OCI-LY7 (cell line): ENCODE measurements around the gene HOXB5. TPM values are rescaled to one million over a fixed set of nuclear protein-coding genes. Genes with fewer than 3 reads are reported as not detected.

Source experiments
- BruUV-seq: library from RNA; stranded (reverse); fragments of 400-500 nt; replicated peaks from 2 replicates; lab custom pipeline; 2021; lab: Mats Ljungman, UMichigan
- CTCF ChIA-PET: fragments of 300-600 bp; sonication (Branson Sonifier 250); formaldehyde crosslinking; loops from one replicate; lab custom pipeline; 2022; ENCODE audit warnings: antibody characterized with exemption; ENCODE audit not compliant: unreplicated experiment; lab: Charles Lee
- POLR2A ChIA-PET: fragments of 300-600 bp; sonication (Branson Sonifier 250); formaldehyde crosslinking; loops from one replicate; lab custom pipeline; 2022; ENCODE audit warnings: antibody characterized with exemption; lab: Charles Lee
- DNase-seq: peaks from one replicate; pipeline ENCODE4 v3.0.0-alpha.2; 2015; ENCODE audit warnings: low spot score
- H2AFZ ChIP-seq: fragments of 200-600 bp; sonication (generic), shearing (Covaris generic); 2 replicates; pipeline ENCODE4 v1.6.1; 2014; ENCODE audit warnings: mild to moderate bottlenecking, antibody characterized with exemption, low read length, moderate library complexity
- H3K27ac ChIP-seq: fragments of 200-600 bp; sonication (generic); 2 replicates; pipeline ENCODE4 v1.5.1; 2014; ENCODE audit warnings: mixed run types, low read depth, mild to moderate bottlenecking, moderate library complexity, low read length, inconsistent platforms; ENCODE audit not compliant: poor library complexity, severe bottlenecking
- H3K36me3 ChIP-seq: fragments of 200-600 bp; sonication (generic); 2 replicates; pipeline ENCODE4 v1.6.1; 2014; ENCODE audit warnings: mild to moderate bottlenecking, antibody characterized with exemption, low read length, moderate library complexity, mixed read lengths; ENCODE audit not compliant: insufficient read depth
- H3K4me1 ChIP-seq: fragments of 200-600 bp; sonication (generic); 2 replicates; pipeline ENCODE4 v1.5.1; 2014; ENCODE audit warnings: mild to moderate bottlenecking, low read length; ENCODE audit not compliant: insufficient read depth, poor library complexity, severe bottlenecking
- H3K4me2 ChIP-seq: fragments of 200-600 bp; sonication (generic); 2 replicates; pipeline ENCODE4 v1.6.1; 2014; ENCODE audit warnings: mild to moderate bottlenecking, low read length
- H3K4me3 ChIP-seq: fragments of 200-600 bp; sonication (generic); 2 replicates; pipeline ENCODE4 v1.5.1; 2014; ENCODE audit warnings: mild to moderate bottlenecking, low read depth, low read length; ENCODE audit not compliant: poor library complexity, severe bottlenecking
- H3K79me2 ChIP-seq: fragments of 200-600 bp; sonication (generic); 2 replicates; pipeline ENCODE4 v1.6.1; 2016; ENCODE audit warnings: low read depth, mild to moderate bottlenecking, low read length, moderate library complexity, mixed read lengths; ENCODE audit not compliant: insufficient read depth
- H3K9me2 ChIP-seq: fragments of 200-600 bp; sonication (generic); 2 replicates; pipeline ENCODE4 v1.6.1; 2016; ENCODE audit warnings: mild to moderate bottlenecking, low read length, mixed read lengths; ENCODE audit not compliant: insufficient read depth
- H3K9me3 ChIP-seq: fragments of 200-600 bp; sonication (generic); 2 replicates; pipeline ENCODE4 v1.6.1; 2014; ENCODE audit warnings: mild to moderate bottlenecking, mixed run types, low read length, mixed read lengths
- H4K20me1 ChIP-seq: fragments of 200-600 bp; sonication (generic); 2 replicates; pipeline ENCODE4 v1.6.1; 2014; ENCODE audit warnings: mild to moderate bottlenecking, antibody characterized with exemption, low read length, moderate library complexity, mixed read lengths; ENCODE audit not compliant: insufficient read depth
- EZH2phosphoT487 ChIP-seq: fragments of 200-600 bp; sonication (generic); IDR thresholded peaks from 2 replicates; pipeline ENCODE4 v1.6.1; 2018; ENCODE audit warnings: low read depth, borderline replicate concordance, mild to moderate bottlenecking, mixed run types, antibody characterized with exemption, low read length, moderate library complexity, mixed read lengths
- intact Hi-C: fragments of 100-400 bp; cut with micrococcal nuclease; formaldehyde crosslinking; loops from one replicate; pipeline ENCODE4 v1.10.0; 2022; ENCODE audit not compliant: unreplicated experiment
- total RNA-seq, 2 experiments: library from RNA; depleted of rRNA in 1 of 2; stranded (reverse); fragments of >200 nt in 1 of 2; shearing (Covaris generic) in 1 of 2; gene quantifications; 2 replicates each; pipeline ENCODE4 v1.2.3, GENCODE V29; 2014 to 2022
- TF ChIP-seq, protein P1 (sequence below): fragments of 200-600 bp; sonication (generic); conservative IDR thresholded peaks from 2 replicates; pipeline ENCODE4 v1.5.1; 2014; ENCODE audit warnings: mild to moderate bottlenecking, antibody characterized with exemption, low read length, moderate library complexity, mixed read lengths

HOXB5 gene
- total RNA-seq, 2 experiments from 2014 or later: not detected

DNA sequence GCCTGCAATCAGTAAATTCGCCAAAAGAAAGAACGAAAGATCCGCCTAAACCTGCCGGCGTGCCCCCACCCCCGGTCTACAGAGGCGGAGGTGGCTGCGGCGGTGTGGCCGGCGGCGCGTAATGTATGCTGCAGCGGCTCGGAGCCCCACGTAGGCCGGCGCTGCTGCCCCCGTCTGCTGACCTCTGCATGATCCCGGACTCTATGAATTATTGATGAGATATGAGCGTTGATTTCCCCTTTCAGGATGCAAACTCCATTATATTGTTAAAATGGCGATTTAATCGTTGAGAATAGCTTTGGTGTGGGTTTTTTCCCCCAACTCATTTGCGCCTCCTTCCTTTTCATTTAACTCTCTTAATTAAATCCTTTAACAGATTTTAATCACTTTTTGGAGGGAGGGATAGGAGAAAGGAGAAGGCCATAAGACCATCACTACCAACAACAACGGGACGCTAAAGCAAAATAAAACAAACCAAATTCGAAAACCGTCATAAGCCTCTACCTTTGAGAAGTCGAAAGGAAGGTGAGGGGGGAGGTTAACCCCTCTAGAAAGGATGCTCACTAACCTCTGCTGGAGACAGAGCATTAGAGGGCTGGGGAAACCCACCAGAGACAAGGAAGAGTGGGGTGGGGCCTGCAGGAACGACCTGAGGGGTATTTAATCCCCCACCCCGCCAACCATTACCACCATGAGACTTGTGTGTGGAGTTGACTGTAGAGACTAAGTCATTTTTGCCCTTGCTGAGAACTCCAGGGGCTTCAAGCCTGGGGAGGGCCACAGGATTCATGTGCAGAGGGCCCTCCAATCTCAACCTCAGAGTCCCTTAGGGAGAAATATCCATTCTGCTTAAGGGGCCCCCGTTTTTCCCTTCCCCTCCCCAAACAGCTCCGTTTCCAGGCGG, 7.0 kb downstream of the HOXB5 start:
- CTCF ChIA-PET: no interaction called here
- Histone ChIP-seq H3K4me1 (peaks cover 32% of the 10 kb centered on the region), H3K27ac (no peak overlapping the region), H3K9me3 (no peaks in the 10 kb centered on the region), H3K36me3 (no peaks in the 10 kb centered on the region), H3K4me2 (peak overlapping the region; percentile 69), H4K20me1 (no peaks in the 10 kb centered on the region), H3K9me2 (no peaks in the 10 kb centered on the region), H3K79me2 (no peaks in the 10 kb centered on the region), H3K4me3 (peak overlapping the region; percentile 63), H2AFZ (peak overlapping the region; percentile 83; the same call in 1 of the 2 replicates)
- POLR2A ChIA-PET: interaction anchor here (0.6 to 1.6 kb wide), 3 partner anchors 135 to 235 kb away, joined by 3 to 7 read pairs (median 4); no protein-coding TSS in a partner anchor
- intact Hi-C loops: no loop called here
- no TSS peak for BruUV-seq
- 0 out of 2 replicates have a peak, but pooled peaks have one; percentile 13 for TF ChIP-seq EZH2phosphoT487
- TF ChIP-seq, protein P1, sequence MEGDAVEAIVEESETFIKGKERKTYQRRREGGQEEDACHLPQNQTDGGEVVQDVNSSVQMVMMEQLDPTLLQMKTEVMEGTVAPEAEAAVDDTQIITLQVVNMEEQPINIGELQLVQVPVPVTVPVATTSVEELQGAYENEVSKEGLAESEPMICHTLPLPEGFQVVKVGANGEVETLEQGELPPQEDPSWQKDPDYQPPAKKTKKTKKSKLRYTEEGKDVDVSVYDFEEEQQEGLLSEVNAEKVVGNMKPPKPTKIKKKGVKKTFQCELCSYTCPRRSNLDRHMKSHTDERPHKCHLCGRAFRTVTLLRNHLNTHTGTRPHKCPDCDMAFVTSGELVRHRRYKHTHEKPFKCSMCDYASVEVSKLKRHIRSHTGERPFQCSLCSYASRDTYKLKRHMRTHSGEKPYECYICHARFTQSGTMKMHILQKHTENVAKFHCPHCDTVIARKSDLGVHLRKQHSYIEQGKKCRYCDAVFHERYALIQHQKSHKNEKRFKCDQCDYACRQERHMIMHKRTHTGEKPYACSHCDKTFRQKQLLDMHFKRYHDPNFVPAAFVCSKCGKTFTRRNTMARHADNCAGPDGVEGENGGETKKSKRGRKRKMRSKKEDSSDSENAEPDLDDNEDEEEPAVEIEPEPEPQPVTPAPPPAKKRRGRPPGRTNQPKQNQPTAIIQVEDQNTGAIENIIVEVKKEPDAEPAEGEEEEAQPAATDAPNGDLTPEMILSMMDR: no peak
- no peak for DNase-seq

DNA sequence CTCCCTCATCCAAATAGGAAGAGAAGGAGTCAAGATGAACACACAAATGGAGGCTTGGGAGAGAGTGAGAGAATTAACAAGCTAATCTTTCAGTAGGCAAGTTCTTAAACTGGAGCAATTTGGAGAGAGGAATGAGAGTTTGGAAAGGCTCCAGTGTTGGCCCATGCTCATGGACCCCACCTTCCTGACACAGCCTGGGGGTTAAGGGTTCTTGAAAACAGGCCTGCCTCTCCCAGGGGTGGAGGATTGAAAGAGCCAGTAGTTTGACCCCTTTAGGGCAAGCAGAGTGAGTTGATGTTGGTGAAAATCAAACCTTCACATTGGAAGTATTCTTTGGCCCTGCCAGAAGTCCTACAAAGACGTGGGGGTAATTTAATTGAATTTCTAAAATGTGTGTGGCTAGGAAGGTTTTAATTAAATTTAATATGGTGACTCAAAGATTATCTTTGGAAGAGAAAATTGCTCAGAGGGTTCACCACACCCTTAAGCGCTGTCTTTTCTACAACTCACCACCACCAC, 9.3 kb downstream of the HOXB5 start:
- Histone ChIP-seq H3K4me1 (peaks cover 34% of the 10 kb centered on the region), H3K36me3 (no peaks in the 10 kb centered on the region), H3K9me2 (no peaks in the 10 kb centered on the region), H3K27ac (no peak overlapping the region), H4K20me1 (no peaks in the 10 kb centered on the region), H3K4me3 (no peak overlapping the region), H3K9me3 (no peaks in the 10 kb centered on the region), H2AFZ (no peak overlapping the region), H3K4me2 (no peak overlapping the region), H3K79me2 (no peaks in the 10 kb centered on the region)
- BruUV-seq: no TSS peak
- intact Hi-C loops: no loop called here
- ChIA-PET CTCF (no interaction called here), POLR2A (no interaction called here)
- no peak for TF ChIP-seq EZH2phosphoT487
- TF ChIP-seq, protein P1: no peak
- no peak for DNase-seq
